Measurements from ENCODE around the gene ZBTB45. TPM values are rescaled to one million over a fixed set of nuclear protein-coding genes. Genes with fewer than 3 reads are reported as not detected.

ZBTB45 gene
- total and polyA plus RNA-seq, 9 of the 15 experiments (the other 6 are each of a cell fraction or from before 2014, with no cell fraction given): 0.08 to 16.1 (median 1.8) TPM

DNA sequence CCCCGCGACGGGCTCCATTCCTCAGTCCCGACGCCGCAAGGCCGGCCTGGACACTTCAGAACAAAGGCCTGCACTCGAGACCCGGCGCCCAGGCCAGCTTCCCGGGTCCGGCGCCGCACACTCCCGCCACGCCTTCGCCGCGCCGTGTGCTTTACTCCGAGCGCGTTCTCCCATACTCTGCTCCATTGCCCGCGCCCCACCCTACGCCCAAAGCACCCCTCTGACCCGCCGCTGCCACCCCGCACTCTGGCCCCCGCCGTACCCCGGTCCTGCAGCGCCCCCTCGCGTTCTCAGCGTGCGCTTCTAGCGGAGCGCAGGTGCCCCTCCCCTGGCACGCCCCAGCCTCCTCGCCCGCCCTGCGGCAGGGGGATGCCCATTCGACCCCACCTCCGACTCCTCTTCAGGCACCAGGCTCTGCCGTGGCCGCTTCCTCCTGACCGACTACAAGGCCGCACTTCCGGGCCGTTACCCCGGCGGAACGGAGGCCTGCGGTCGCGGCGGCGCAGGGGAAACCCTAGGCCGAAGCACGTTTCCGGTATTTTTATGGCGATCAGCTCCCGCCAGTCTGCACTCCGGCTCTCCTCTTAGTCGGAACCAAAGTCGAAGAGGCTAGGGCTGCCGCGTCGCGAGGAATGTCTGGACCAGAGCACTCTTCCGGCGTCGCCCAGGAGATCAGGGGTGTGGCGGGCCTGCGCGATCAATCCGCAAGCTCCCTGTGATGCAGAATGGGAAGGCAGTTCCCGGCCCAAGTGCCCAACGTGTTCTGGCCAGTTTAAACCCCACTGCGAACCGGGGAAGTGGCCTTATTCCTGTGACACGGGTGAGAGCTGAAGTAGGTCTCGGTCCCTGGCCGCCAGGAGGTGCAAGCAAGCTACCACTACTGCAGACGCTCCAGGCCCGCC is at the start of gene ZBTB45 (continued):
- TF ChIP-seq, protein P1, sequence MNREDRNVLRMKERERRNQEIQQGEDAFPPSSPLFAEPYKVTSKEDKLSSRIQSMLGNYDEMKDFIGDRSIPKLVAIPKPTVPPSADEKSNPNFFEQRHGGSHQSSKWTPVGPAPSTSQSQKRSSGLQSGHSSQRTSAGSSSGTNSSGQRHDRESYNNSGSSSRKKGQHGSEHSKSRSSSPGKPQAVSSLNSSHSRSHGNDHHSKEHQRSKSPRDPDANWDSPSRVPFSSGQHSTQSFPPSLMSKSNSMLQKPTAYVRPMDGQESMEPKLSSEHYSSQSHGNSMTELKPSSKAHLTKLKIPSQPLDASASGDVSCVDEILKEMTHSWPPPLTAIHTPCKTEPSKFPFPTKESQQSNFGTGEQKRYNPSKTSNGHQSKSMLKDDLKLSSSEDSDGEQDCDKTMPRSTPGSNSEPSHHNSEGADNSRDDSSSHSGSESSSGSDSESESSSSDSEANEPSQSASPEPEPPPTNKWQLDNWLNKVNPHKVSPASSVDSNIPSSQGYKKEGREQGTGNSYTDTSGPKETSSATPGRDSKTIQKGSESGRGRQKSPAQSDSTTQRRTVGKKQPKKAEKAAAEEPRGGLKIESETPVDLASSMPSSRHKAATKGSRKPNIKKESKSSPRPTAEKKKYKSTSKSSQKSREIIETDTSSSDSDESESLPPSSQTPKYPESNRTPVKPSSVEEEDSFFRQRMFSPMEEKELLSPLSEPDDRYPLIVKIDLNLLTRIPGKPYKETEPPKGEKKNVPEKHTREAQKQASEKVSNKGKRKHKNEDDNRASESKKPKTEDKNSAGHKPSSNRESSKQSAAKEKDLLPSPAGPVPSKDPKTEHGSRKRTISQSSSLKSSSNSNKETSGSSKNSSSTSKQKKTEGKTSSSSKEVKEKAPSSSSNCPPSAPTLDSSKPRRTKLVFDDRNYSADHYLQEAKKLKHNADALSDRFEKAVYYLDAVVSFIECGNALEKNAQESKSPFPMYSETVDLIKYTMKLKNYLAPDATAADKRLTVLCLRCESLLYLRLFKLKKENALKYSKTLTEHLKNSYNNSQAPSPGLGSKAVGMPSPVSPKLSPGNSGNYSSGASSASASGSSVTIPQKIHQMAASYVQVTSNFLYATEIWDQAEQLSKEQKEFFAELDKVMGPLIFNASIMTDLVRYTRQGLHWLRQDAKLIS (CRISPR knock-in tag; IDR thresholded peaks at IDR 0.05): peak; percentile 93; the same call in 1 of the 2 replicates
- no peak for TF ChIP-seq ZNF830 (CRISPR knock-in tag; IDR thresholded peaks at IDR 0.05)
- TF ChIP-seq MYC (IDR thresholded peaks at IDR 0.05; ENCODE audit: low read depth, low read length): peak; percentile 86
- TF ChIP-seq MYC (CRISPR knock-in tag; IDR thresholded peaks at IDR 0.05; ENCODE audit: borderline replicate concordance, low read depth): peak; percentile 88
- TF ChIP-seq, protein P2, sequence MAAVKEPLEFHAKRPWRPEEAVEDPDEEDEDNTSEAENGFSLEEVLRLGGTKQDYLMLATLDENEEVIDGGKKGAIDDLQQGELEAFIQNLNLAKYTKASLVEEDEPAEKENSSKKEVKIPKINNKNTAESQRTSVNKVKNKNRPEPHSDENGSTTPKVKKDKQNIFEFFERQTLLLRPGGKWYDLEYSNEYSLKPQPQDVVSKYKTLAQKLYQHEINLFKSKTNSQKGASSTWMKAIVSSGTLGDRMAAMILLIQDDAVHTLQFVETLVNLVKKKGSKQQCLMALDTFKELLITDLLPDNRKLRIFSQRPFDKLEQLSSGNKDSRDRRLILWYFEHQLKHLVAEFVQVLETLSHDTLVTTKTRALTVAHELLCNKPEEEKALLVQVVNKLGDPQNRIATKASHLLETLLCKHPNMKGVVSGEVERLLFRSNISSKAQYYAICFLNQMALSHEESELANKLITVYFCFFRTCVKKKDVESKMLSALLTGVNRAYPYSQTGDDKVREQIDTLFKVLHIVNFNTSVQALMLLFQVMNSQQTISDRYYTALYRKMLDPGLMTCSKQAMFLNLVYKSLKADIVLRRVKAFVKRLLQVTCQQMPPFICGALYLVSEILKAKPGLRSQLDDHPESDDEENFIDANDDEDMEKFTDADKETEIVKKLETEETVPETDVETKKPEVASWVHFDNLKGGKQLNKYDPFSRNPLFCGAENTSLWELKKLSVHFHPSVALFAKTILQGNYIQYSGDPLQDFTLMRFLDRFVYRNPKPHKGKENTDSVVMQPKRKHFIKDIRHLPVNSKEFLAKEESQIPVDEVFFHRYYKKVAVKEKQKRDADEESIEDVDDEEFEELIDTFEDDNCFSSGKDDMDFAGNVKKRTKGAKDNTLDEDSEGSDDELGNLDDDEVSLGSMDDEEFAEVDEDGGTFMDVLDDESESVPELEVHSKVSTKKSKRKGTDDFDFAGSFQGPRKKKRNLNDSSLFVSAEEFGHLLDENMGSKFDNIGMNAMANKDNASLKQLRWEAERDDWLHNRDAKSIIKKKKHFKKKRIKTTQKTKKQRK (IDR thresholded peaks at IDR 0.05; ENCODE audit: borderline replicate concordance, low read depth, low read length): no peak
- peak; percentile 84 for TF ChIP-seq CHD1 (IDR thresholded peaks at IDR 0.05; ENCODE audit: low read length)
- TF ChIP-seq, protein P3, sequence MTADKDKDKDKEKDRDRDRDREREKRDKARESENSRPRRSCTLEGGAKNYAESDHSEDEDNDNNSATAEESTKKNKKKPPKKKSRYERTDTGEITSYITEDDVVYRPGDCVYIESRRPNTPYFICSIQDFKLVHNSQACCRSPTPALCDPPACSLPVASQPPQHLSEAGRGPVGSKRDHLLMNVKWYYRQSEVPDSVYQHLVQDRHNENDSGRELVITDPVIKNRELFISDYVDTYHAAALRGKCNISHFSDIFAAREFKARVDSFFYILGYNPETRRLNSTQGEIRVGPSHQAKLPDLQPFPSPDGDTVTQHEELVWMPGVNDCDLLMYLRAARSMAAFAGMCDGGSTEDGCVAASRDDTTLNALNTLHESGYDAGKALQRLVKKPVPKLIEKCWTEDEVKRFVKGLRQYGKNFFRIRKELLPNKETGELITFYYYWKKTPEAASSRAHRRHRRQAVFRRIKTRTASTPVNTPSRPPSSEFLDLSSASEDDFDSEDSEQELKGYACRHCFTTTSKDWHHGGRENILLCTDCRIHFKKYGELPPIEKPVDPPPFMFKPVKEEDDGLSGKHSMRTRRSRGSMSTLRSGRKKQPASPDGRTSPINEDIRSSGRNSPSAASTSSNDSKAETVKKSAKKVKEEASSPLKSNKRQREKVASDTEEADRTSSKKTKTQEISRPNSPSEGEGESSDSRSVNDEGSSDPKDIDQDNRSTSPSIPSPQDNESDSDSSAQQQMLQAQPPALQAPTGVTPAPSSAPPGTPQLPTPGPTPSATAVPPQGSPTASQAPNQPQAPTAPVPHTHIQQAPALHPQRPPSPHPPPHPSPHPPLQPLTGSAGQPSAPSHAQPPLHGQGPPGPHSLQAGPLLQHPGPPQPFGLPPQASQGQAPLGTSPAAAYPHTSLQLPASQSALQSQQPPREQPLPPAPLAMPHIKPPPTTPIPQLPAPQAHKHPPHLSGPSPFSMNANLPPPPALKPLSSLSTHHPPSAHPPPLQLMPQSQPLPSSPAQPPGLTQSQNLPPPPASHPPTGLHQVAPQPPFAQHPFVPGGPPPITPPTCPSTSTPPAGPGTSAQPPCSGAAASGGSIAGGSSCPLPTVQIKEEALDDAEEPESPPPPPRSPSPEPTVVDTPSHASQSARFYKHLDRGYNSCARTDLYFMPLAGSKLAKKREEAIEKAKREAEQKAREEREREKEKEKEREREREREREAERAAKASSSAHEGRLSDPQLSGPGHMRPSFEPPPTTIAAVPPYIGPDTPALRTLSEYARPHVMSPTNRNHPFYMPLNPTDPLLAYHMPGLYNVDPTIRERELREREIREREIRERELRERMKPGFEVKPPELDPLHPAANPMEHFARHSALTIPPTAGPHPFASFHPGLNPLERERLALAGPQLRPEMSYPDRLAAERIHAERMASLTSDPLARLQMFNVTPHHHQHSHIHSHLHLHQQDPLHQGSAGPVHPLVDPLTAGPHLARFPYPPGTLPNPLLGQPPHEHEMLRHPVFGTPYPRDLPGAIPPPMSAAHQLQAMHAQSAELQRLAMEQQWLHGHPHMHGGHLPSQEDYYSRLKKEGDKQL (CRISPR knock-in tag; IDR thresholded peaks at IDR 0.05; ENCODE audit: borderline replicate concordance): no peak
- no peak; the same call in 1 of the 2 replicates for TF ChIP-seq FOSL1 (tag; conservative IDR thresholded peaks at IDR 0.05)
- TF ChIP-seq ZNF197 (CRISPR knock-in tag; IDR thresholded peaks at IDR 0.05; ENCODE audit: low read depth): 0 out of 2 replicates have a peak, but pooled peaks have one; percentile 4
- no peak for TF ChIP-seq STAT5B (CRISPR knock-in tag; IDR thresholded peaks at IDR 0.05)
- TF ChIP-seq POU5F1 (IDR thresholded peaks at IDR 0.05; ENCODE audit: borderline replicate concordance, low read depth, low read length, partially characterized antibody): peak; percentile 14
- TF ChIP-seq FOXM1 (IDR thresholded peaks at IDR 0.05; ENCODE audit: low read depth): peak; percentile 36; the same call in 1 of the 2 replicates
- peak; percentile 95; the same call in 1 of the 2 replicates for TF ChIP-seq FOXM1 (CRISPR knock-in tag; IDR thresholded peaks at IDR 0.05; ENCODE audit: low read depth)

Measured in K562 (cell line).